Inflammatory macrophage treated with lipopolysaccharide for 1 hour (primary cell): ENCODE data around the gene FFAR2.
A peak's percentile ranks its signal among the peaks of the same experiment; 100 is the strongest.
"Not testable (repeated sequence)": the region's sequence is repeated elsewhere in the genome, so short reads cannot be mapped to it uniquely, and the experiment has no call there.

Experiments
- DNase-seq, 2 donors: peaks; one replicate each; pipeline ENCODE4 v3.0.0-alpha.2; 2020 to 2022

The FFAR2 gene

GRCh38 chr19:35458192-35458591, 10.1 kb downstream of the FFAR2 start:
- no peak for DNase-seq

- DNase-seq = peak; percentile 40 to 75
Measured at GRCh38 chr19:35458731-35459391, 10.8 kb downstream of the FFAR2 start.

GRCh38 chr19:35459414-35460082, 11.5 kb downstream of the FFAR2 start:
- DNase-seq = no peak

GRCh38 chr19:35460608-35461007, 12.6 kb downstream of the FFAR2 start:
- DNase-seq = peak; percentile 35 to 39

- DNase-seq = no peak
Measured at GRCh38 chr19:35461060-35461459, 13.0 kb downstream of the FFAR2 start.

- not testable (repeated sequence) for DNase-seq
Measured at GRCh38 chr19:35461788-35462187, 13.7 kb downstream of the FFAR2 start.

- DNase-seq = peak; percentile 73 to 92
Measured at GRCh38 chr19:35462476-35462953, 14.5 kb downstream of the FFAR2 start.

- DNase-seq = not testable (repeated sequence)
Measured at GRCh38 chr19:35462956-35463355, 14.9 kb downstream of the FFAR2 start.

GRCh38 chr19:35466259-35466658, 18.2 kb downstream of the FFAR2 start:
- DNase-seq = no peak

- peak; percentile 52 to 71 for DNase-seq
Measured at GRCh38 chr19:35468637-35469036, 20.6 kb downstream of the FFAR2 start.

- peak in 1 of 2 donors; percentile 5 for DNase-seq
Measured at GRCh38 chr19:35470128-35470527, 22.1 kb downstream of the FFAR2 start.

GRCh38 chr19:35471075-35471474, 23.0 kb downstream of the FFAR2 start:
- DNase-seq = not testable (repeated sequence)

GRCh38 chr19:35471946-35472345, 23.9 kb downstream of the FFAR2 start:
- no peak for DNase-seq

GRCh38 chr19:35474104-35474503, 26.0 kb downstream of the FFAR2 start:
- DNase-seq = no peak

GRCh38 chr19:35474594-35474993, 26.5 kb downstream of the FFAR2 start:
- DNase-seq = not testable (repeated sequence)

GRCh38 chr19:35476149-35476548, 28.1 kb downstream of the FFAR2 start:
- peak in 1 of 2 donors; percentile 11 for DNase-seq

- DNase-seq = no peak
Measured at GRCh38 chr19:35478794-35479677, 31.0 kb downstream of the FFAR2 start.

- no peak for DNase-seq
Measured at GRCh38 chr19:35483089-35483488, 35.0 kb downstream of the FFAR2 start.

- DNase-seq = no peak
Measured at GRCh38 chr19:35484252-35485036, 36.4 kb downstream of the FFAR2 start.

GRCh38 chr19:35486268-35486708, 38.2 kb downstream of the FFAR2 start:
- no peak for DNase-seq

GRCh38 chr19:35487656-35488182, 39.7 kb downstream of the FFAR2 start:
- no peak for DNase-seq

GRCh38 chr19:35488677-35489076, 40.6 kb downstream of the FFAR2 start:
- DNase-seq = no peak
